HG02938 (cell line): ENCODE results near the gene AOPEP.

ENCODE experiments used
- ATAC-seq: cut with Tn5 transposase; IDR thresholded peaks from one replicate; pipeline ENCODE4 v1.9.1; 2021; ENCODE audit warnings: mild to moderate bottlenecking, moderate library complexity; ENCODE audit not compliant: unreplicated experiment

Gene AOPEP

GRCh38 chr9:95071450-95071849, 345.0 kb downstream of the AOPEP start:
- no peak for ATAC-seq

- no peak for ATAC-seq
These were observed 345.4 kb downstream of the AOPEP start for GRCh38 chr9:95071925-95072324.

DNA sequence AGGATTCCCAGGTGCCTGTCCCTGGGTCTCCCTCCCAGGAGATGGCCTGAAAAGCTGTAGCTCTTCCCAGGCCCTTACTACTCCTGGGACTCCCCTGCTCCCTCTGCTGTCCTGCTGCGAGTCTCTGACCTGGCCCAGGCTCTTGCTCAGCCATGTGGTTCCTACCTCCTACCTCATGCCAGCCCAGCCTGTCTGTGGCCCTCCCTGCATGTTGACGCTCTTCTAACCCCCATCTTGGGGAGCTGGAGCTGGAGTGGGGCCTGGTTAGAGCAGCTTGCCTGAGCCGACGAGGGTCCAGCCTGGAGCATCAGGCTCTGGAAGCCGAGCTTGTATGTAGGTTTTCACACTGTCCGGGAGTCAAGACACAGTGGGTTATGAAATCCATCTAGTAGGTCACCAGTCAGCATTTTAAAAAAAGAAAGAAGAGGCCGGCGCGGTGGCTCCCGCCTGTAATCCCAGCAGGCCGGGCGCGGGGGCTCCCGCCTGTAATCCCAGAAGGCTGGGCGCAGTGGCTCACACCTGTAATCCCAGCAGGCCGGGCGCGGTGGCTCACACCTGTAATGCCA, 346.6 kb downstream of the AOPEP start:
- ATAC-seq: no peak

GRCh38 chr9:95073918-95074317, 347.4 kb downstream of the AOPEP start:
- ATAC-seq: no peak

DNA sequence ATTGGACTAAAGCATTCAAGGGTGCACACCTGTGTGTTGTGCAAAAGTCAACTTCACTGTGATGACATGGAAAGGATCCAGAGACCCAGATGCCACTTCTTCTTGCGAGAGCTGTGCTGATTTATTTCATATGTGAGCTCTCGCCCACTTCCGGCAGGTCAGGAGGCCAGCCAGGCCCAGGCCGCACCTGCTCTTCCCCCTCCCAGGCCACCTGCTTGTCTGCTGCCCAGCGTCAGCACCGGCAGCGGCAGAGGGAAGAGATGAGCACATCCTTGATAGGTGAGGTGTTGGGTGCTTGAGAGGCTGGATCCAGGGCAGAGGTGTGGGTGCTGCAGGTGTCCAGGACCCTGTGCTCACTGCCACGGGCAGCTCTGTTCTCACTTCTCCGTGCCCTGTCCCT, 348.1 kb downstream of the AOPEP start:
- no peak for ATAC-seq

DNA sequence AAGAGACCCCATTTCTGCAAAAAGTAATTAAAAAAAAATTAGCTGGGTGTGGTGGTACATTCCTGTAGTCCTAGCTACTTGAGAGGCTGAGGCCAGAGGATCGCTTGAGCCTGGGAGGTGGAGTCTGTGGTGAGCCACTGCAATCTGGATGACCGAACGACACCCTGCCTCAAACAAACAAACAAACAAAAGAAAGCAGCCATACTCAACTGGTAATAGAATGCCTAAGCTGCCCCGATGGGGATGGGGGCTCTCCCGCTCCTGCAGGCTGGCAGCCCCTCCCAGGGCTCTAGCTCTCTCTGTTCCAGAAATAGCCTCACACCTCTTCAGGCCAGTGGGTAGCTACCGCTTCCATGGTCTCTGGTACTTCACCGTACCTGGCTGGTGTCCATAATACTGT, 349.2 kb downstream of the AOPEP start:
- ATAC-seq: no peak

DNA sequence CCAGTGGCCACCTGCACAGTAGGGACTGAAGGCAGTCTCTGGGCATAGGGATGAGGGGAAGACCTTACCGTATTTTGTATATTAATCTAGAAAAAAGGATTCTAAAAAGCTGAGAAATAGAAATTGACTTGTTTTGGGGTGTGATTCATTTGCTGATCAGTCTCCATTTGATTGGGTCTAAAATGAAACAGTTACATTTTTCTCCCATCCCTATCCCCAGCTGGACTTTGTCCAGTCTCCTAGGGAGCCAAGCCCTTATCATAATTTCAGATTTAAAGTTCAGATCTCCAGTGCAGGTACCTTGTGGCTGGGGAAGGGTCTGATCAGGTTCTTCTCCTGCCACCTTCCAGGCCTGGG, 350.2 kb downstream of the AOPEP start:
- ATAC-seq: no peak

- ATAC-seq: no peak
These were observed 350.7 kb downstream of the AOPEP start for GRCh38 chr9:95077053-95077765.

DNA sequence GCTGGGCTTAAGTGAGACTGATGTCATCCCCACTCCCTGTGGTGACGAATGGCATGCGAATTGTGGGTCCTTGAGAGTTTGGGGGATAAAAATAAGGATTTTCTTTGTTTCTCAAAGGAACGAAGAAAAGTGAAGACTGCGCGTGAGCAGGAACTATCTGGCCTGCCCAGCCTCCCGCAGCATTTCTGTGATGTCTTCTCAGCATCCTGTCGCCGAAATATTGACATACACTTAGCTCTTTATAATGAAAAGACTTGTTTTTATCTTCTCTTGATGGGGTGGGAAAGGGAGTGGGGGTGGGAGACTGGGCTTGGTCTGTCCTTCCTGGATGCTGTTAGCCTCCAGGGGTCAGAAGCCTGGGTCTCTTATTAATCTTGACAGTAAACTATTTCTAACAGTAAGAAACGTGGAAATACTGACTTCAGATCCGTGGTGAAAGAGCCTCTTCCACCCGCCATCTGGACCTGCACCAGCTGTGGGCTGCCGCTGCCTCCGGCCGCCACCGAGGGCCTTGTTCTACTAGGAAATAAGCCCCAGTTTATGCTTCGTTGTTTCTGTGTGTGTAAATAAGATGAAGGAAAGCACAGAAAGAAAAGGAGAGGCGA, 351.4 kb downstream of the AOPEP start:
- no peak for ATAC-seq

DNA sequence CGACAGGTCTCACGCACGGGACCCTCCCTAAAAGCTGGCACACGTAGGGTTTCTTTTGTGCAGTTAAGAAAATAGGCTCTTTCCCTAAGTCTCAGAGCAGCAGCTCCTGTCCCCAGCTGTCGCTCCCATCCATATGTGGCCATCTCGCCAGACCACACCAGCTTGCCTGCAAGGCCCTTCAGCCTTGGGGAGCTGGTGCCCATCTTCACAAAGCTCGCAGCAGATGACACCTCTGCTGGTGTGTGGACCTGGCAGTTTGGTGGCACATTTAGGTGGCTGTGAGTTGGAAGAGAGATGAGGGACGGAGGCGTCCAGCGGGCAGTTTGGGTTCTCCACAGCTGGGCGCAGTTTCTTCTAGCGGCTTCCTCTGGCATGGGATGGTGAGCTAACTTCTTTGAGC, 352.0 kb downstream of the AOPEP start:
- no peak for ATAC-seq

DNA sequence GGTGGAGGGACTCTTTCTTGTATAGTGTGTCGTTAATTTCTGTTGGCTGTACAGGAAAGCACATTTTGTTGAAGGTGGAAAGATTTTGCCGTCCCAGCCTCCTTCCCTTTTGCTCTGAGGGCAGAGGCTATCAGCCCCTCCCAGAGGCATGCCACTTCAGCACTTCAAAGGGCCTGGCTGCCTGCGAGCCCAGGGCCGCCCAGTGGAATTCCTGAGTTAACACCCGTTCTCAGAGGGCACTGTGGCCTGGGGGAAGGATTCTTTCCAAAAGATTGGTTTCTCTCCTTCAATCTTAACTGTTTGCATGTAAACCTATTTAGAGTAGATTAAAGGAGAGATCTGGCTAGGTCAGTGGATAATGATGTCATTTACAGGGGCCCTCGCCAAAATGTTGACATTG, 352.4 kb downstream of the AOPEP start:
- ATAC-seq: no peak

GRCh38 chr9:95079461-95079860, 353.0 kb downstream of the AOPEP start:
- ATAC-seq: no peak

DNA sequence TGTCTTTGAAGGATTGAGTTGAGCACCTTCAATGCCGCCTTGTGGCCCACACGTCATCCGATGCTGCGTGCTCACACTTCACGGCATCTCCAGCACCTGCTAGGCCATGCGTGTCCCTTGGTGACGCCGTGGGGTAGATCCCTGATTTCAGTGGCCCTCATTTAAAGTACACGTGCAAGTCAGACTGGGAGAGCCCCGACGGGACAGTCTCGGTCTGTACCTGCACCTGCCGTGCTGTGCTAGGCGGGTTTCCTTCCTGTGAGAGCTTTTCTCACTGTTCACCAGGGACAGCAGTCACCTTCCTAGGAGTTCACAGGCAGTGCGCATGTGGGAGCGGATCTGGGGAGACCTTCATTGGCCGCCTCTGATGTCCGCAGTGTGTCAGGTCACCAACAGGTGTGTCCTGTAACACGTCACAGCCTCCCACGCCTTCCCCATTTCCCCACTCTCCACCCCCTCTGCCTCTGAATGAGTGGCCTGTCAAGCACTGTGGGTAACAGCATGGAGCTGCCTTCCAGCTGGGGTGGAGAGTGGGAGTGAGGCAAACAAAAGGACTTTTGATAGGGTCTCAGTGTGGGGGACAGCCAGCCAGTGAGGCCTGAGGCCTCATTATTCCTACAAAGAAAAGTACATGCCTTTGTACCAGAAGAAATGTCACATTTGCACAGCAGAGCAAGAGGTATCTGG, 354.6 kb downstream of the AOPEP start:
- no peak for ATAC-seq

DNA sequence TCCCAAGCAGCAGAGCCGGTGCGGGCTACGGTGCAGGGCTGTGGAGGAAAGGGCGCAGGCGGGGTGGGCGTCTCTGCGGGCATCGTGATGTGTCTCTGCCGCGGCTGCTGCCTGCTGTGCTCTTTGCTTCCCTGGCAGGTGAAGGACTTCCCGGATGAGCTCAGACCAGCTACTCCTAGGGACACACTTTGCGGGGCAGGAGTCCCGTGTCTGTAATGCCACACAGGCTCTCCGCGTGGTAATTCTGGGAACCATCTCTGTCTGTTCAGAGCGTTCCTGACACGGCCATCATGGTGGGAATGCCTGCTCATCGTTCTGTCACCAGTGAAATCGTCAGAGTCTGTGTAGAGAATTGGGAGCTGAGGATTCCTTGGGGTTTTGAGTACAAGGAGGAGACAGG, 355.5 kb downstream of the AOPEP start:
- no peak for ATAC-seq

- no peak for ATAC-seq
These were observed 356.0 kb downstream of the AOPEP start for GRCh38 chr9:95082401-95083084.

DNA sequence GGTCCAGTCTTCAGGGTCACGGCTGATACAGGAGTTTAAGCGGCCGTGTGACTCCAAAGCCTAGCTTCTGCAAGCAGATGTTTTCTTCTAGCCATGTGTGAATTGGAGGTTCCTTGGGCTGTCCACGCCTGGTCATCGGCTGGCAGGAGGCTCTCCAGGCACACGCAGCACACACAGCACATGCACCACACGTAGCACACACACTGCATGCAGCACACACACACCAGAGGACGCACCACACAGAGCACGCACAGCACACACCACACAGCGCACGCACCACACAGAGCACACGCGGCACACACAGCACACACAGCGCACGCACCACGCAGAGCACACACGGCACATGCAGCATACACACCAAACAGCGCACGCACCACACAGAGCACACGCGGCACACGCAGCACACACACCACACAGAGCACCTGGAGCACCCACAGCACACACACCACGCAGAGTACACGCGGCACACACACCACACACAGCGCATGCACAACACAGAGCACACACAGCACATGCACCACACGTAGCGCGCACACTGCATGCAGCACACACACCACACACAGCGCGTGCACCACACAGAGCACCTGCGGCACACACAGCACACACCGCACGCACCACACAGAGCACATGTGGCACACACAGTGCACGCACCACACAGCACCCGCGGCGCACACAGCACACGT, 356.7 kb downstream of the AOPEP start:
- ATAC-seq: no peak

- no peak for ATAC-seq
These were observed 357.9 kb downstream of the AOPEP start for GRCh38 chr9:95084254-95084934.

DNA sequence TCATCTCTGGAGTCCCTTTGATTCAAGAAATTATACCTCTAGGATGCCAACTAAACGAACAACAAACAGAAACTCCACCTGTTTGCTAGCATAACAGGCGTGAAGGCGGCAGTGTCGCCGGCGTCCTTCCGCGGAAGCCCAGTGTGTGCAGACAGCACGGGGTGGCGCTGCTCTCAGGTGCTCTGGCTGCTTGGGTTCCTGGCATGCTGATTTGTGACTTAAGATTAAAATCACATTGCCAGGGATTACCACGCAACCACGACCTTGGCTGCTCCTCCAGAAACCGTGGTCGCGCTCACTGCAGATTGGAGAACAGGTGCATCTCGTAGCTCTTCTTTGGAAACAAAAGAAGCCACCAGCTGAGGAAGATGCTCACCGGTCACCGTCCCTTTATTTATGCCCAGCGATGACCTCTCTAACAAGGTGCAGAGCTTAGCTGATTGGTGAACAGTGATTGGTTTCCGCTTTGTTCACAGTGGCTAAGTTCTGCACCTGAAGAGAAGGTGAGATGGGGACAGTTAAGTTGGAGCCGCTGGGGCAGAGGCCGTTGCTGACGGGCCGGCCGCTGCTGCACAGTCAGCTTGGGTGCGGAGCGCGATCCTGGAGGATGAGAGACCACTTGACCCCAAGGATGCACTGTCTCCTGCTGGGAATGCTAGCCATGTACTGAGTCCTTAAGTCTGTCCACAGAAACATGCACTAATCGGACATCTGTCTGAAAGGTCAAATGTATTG, 358.7 kb downstream of the AOPEP start:
- ATAC-seq: no peak

DNA sequence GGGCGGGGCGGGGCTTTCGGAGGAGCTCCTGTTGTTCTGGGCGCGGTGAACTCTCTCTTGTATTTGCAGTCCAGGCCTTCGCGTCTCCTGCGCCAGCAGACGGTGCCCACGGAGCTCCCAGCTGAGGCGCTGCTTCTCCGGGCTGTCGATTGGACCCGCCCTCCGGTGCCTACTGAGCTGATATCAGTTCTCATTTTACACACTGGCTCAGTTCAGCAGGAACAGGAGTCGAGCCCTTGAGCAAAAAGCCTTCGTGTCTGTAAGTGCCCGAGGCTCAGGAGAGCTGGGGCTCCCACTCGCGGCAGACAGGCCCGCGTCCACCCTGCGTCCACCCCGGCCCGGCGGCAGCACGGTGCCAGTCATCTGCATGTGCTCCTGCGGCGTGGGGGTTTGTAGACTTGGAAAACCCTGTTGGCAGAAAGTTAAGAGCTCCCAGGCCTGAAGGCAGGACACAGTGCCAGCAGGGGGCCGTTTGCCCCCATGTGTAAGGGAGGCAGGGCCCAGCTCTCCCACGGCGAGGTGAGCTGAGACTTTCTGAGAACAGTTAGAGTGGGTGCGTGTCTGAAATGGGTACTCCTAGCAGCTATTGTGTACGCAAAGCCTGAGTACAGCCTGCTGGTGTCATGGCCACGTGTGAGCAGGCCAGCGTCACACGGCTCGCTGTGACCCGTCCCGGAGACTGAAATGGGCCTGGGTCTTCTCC, 359.5 kb downstream of the AOPEP start:
- ATAC-seq: no peak
